ENCODE data around the gene ANKRD35. TPM values are rescaled to one million over a fixed set of nuclear protein-coding genes. Genes with fewer than 3 reads are reported as not detected.

The ANKRD35 gene
- total and polyA plus RNA-seq, 9 of the 15 experiments (the other 6 are each of a cell fraction or from before 2014, with no cell fraction given), result 0.07 to 0.14 (median 0.07) TPM; not detected in 5

DNA sequence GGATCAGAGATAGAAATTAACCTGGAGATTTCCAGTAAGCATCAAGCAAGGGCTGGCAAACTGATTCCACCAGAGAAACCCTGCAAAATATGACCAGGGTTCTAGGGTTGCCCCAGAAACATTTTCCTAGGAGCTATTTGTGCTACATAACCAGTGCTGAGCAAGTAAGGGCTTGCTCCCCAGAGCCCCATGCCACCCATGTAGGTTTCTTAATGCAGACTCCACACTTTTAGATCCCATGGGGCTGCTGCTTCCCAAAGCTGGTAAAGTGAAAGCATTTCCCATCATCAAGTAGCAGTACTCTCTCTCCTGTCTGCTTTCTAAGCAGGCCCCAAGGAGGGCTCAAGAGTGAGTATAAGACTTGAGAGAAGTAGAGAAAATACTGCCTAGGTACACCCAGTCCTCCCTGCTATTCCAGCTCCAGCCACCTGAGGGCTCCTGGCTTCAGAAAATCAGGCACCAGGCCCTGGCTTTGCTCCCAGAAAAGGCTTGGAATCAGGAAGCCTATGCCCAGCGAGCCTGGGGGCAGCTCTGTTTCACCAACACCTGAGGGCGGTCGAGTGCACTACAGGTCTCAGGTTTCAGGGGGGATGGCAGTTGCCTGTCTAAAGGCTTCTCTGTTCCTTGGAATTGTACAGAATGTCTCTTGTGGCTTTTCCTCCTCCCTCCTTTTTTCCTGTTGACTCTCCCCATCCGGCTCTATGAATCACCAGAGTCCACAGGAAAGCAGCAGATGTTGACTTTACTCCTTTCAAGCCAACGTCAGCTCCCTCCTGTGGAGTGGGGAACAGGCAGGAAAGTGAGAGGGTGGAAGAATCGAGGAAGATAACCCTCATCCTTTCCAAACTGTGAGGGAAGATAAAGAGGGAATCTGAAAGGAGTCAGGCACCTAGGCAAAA is 6.2 kb upstream of the ANKRD35 start (continued):
- TF ChIP-seq CREB1 (IDR thresholded peaks at IDR 0.05) (no peak), CREB1 (CRISPR knock-in tag; IDR thresholded peaks at IDR 0.05) (0 out of 2 replicates have a peak, but pooled peaks have one; percentile 11), FOXK2 (conservative IDR thresholded peaks at IDR 0.05 in 1 of 2, IDR thresholded peaks at IDR 0.05 in 1 of 2; ENCODE audit: low read depth in 2 of 2) (peak; percentile 18 to 54; a peak in 1 of 4 replicates), NEUROD1 (IDR thresholded peaks at IDR 0.05; ENCODE audit: borderline replicate concordance, low read depth, low read length, partially characterized antibody) (peak; percentile 20), ZNF24 (IDR thresholded peaks at IDR 0.05) (no peak; the same call in 1 of the 2 replicates), SMARCA4 (IDR thresholded peaks at IDR 0.05) (peak; percentile 66; the same call in 1 of the 2 replicates), SMARCE1 (IDR thresholded peaks at IDR 0.05) (0 out of 2 replicates have a peak, but pooled peaks have one; percentile 31), HDAC1 (IDR thresholded peaks at IDR 0.05) (0 out of 4 replicates have a peak, but pooled peaks of 1 of the 2 experiments have one; percentile 18), LEF1 (IDR thresholded peaks at IDR 0.05) (peak; percentile 56), JUN (IDR thresholded peaks at IDR 0.05; ENCODE audit: borderline replicate concordance, low read depth, low read length) (peak; percentile 24; the same call in 1 of the 2 replicates), JUN (CRISPR knock-in tag; IDR thresholded peaks at IDR 0.05; ENCODE audit: borderline replicate concordance) (no peak), MTF1 (CRISPR knock-in tag; IDR thresholded peaks at IDR 0.05; ENCODE audit: borderline replicate concordance) (0 out of 2 replicates have a peak, but pooled peaks have one; percentile 13), TARDBP (IDR thresholded peaks at IDR 0.05) (peak; percentile 53; the same call in 1 of the 2 replicates)
- TF ChIP-seq, protein P1, sequence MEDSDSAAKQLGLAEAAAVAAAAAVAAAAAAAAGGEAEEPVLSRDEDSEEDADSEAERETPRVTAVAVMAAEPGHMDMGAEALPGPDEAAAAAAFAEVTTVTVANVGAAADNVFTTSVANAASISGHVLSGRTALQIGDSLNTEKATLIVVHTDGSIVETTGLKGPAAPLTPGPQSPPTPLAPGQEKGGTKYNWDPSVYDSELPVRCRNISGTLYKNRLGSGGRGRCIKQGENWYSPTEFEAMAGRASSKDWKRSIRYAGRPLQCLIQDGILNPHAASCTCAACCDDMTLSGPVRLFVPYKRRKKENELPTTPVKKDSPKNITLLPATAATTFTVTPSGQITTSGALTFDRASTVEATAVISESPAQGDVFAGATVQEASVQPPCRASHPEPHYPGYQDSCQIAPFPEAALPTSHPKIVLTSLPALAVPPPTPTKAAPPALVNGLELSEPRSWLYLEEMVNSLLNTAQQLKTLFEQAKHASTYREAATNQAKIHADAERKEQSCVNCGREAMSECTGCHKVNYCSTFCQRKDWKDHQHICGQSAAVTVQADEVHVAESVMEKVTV (CRISPR knock-in tag; IDR thresholded peaks at IDR 0.05), result peak; percentile 79
- TF ChIP-seq, protein P2, sequence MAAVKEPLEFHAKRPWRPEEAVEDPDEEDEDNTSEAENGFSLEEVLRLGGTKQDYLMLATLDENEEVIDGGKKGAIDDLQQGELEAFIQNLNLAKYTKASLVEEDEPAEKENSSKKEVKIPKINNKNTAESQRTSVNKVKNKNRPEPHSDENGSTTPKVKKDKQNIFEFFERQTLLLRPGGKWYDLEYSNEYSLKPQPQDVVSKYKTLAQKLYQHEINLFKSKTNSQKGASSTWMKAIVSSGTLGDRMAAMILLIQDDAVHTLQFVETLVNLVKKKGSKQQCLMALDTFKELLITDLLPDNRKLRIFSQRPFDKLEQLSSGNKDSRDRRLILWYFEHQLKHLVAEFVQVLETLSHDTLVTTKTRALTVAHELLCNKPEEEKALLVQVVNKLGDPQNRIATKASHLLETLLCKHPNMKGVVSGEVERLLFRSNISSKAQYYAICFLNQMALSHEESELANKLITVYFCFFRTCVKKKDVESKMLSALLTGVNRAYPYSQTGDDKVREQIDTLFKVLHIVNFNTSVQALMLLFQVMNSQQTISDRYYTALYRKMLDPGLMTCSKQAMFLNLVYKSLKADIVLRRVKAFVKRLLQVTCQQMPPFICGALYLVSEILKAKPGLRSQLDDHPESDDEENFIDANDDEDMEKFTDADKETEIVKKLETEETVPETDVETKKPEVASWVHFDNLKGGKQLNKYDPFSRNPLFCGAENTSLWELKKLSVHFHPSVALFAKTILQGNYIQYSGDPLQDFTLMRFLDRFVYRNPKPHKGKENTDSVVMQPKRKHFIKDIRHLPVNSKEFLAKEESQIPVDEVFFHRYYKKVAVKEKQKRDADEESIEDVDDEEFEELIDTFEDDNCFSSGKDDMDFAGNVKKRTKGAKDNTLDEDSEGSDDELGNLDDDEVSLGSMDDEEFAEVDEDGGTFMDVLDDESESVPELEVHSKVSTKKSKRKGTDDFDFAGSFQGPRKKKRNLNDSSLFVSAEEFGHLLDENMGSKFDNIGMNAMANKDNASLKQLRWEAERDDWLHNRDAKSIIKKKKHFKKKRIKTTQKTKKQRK (IDR thresholded peaks at IDR 0.05; ENCODE audit: borderline replicate concordance, low read depth, low read length), result no peak
- TF ChIP-seq, protein P3, sequence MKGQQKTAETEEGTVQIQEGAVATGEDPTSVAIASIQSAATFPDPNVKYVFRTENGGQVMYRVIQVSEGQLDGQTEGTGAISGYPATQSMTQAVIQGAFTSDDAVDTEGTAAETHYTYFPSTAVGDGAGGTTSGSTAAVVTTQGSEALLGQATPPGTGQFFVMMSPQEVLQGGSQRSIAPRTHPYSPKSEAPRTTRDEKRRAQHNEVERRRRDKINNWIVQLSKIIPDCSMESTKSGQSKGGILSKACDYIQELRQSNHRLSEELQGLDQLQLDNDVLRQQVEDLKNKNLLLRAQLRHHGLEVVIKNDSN (CRISPR knock-in tag; IDR thresholded peaks at IDR 0.05), result no peak
- TF ChIP-seq, protein P4, sequence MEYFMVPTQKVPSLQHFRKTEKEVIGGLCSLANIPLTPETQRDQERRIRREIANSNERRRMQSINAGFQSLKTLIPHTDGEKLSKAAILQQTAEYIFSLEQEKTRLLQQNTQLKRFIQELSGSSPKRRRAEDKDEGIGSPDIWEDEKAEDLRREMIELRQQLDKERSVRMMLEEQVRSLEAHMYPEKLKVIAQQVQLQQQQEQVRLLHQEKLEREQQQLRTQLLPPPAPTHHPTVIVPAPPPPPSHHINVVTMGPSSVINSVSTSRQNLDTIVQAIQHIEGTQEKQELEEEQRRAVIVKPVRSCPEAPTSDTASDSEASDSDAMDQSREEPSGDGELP (CRISPR knock-in tag; IDR thresholded peaks at IDR 0.05; ENCODE audit: borderline replicate concordance), result peak; percentile 30; the same call in 1 of the 2 replicates
- TF ChIP-seq, protein P5, sequence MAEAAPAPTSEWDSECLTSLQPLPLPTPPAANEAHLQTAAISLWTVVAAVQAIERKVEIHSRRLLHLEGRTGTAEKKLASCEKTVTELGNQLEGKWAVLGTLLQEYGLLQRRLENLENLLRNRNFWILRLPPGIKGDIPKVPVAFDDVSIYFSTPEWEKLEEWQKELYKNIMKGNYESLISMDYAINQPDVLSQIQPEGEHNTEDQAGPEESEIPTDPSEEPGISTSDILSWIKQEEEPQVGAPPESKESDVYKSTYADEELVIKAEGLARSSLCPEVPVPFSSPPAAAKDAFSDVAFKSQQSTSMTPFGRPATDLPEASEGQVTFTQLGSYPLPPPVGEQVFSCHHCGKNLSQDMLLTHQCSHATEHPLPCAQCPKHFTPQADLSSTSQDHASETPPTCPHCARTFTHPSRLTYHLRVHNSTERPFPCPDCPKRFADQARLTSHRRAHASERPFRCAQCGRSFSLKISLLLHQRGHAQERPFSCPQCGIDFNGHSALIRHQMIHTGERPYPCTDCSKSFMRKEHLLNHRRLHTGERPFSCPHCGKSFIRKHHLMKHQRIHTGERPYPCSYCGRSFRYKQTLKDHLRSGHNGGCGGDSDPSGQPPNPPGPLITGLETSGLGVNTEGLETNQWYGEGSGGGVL (CRISPR knock-in tag; IDR thresholded peaks at IDR 0.05), result no peak
